Measurements from ENCODE around the gene AP5S1. TPM values are rescaled to one million over a fixed set of nuclear protein-coding genes. Genes with fewer than 3 reads are reported as not detected.

Gene AP5S1
- polyA plus RNA-seq, 1 donor from 2014 or later: 11.3 TPM

DNA sequence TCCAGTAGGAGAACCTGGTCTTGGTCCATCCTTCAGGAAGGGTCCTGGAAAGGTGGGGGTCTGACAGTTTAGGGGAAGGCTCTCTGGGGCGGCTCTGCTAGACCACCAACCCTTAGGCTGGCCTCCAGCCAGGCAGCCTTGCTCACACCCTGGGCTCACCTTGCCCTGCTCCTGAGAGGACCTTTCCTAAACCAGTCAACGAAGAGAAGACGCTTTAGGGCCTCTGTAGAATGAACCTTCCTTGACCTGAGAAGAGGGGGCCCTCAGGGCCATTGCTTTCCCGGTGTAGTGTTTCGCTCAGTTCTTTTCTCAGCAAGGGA, 23.2 kb upstream of the AP5S1 start (continued):
- TF ChIP-seq, protein P1, sequence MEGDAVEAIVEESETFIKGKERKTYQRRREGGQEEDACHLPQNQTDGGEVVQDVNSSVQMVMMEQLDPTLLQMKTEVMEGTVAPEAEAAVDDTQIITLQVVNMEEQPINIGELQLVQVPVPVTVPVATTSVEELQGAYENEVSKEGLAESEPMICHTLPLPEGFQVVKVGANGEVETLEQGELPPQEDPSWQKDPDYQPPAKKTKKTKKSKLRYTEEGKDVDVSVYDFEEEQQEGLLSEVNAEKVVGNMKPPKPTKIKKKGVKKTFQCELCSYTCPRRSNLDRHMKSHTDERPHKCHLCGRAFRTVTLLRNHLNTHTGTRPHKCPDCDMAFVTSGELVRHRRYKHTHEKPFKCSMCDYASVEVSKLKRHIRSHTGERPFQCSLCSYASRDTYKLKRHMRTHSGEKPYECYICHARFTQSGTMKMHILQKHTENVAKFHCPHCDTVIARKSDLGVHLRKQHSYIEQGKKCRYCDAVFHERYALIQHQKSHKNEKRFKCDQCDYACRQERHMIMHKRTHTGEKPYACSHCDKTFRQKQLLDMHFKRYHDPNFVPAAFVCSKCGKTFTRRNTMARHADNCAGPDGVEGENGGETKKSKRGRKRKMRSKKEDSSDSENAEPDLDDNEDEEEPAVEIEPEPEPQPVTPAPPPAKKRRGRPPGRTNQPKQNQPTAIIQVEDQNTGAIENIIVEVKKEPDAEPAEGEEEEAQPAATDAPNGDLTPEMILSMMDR (IDR thresholded peaks at IDR 0.05; ENCODE audit: poor library complexity, severe bottlenecking): no peak

DNA sequence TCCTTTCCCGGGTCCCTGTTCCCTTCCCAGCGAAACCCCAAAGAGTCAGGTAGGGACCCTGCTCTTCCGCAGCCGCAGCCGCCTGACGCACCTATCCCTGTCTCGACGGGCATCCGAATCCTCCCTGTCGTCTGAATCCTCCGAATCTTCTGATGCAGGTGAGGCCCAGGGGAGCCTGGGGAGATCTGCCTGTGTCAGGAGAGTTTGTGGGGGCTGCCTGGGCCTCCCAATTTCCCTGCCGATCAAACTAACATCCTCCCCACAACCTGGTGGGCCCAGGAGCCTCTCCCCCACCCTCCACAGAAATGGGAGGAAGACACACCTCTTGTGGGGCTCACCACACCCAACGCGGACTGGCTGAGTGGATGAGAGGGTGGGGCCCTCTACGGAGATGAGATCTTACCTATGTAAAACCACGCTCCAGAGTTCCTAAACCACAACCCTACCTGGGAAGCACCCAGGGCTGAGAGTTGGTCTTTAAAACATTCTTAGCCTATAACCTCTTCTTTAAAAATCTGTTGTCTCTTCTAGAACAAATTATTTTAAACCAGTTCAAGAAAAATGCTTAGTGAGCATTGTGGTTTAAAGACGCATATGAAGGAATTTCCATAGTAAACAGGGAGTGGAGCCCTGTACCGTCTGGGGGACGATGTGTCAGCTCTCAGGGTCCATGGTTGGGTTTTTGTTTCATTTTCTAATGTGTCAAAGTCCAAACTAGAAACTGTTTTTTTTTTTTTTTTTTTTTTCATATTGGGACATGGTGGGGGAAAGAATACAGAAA, 22.6 kb upstream of the AP5S1 start:
- Histone ChIP-seq H3K27ac (ENCODE audit: low read length) (no peak overlapping the region), H3K79me2 (replicated peaks; ENCODE audit: insufficient read depth, low read length) (no peaks in the 10 kb centered on the region)

More for the DNA sequence above, 22.6 kb upstream of the AP5S1 start:
- no peaks in the 10 kb centered on the region for H3K27me3 ChIP-seq (ENCODE audit: insufficient read depth, low read depth, low read length)
- TF ChIP-seq, protein P2, sequence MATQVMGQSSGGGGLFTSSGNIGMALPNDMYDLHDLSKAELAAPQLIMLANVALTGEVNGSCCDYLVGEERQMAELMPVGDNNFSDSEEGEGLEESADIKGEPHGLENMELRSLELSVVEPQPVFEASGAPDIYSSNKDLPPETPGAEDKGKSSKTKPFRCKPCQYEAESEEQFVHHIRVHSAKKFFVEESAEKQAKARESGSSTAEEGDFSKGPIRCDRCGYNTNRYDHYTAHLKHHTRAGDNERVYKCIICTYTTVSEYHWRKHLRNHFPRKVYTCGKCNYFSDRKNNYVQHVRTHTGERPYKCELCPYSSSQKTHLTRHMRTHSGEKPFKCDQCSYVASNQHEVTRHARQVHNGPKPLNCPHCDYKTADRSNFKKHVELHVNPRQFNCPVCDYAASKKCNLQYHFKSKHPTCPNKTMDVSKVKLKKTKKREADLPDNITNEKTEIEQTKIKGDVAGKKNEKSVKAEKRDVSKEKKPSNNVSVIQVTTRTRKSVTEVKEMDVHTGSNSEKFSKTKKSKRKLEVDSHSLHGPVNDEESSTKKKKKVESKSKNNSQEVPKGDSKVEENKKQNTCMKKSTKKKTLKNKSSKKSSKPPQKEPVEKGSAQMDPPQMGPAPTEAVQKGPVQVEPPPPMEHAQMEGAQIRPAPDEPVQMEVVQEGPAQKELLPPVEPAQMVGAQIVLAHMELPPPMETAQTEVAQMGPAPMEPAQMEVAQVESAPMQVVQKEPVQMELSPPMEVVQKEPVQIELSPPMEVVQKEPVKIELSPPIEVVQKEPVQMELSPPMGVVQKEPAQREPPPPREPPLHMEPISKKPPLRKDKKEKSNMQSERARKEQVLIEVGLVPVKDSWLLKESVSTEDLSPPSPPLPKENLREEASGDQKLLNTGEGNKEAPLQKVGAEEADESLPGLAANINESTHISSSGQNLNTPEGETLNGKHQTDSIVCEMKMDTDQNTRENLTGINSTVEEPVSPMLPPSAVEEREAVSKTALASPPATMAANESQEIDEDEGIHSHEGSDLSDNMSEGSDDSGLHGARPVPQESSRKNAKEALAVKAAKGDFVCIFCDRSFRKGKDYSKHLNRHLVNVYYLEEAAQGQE (IDR thresholded peaks at IDR 0.05; ENCODE audit: borderline replicate concordance): no peak
- TF ChIP-seq SMC3 (conservative IDR thresholded peaks at IDR 0.05; ENCODE audit: poor library complexity) (no peak), MXI1 (conservative IDR thresholded peaks at IDR 0.05; ENCODE audit: poor library complexity, severe bottlenecking) (no peak), TAF1 (IDR thresholded peaks at IDR 0.05; ENCODE audit: low read depth) (no peak), EP300 (conservative IDR thresholded peaks at IDR 0.05; ENCODE audit: poor library complexity, severe bottlenecking) (no peak), POLR2AphosphoS5 (IDR thresholded peaks at IDR 0.05) (no peak), EZH2 (IDR thresholded peaks at IDR 0.05; ENCODE audit: borderline replicate concordance, insufficient read depth, low read length, poor library complexity, severe bottlenecking) (no peak), RAD21 (conservative IDR thresholded peaks at IDR 0.05) (no peak)
- TF ChIP-seq, protein P1 (IDR thresholded peaks at IDR 0.05; ENCODE audit: poor library complexity, severe bottlenecking): no peak
- no peak overlapping the region for H3K4me2 ChIP-seq (ENCODE audit: low read length)
- no peak overlapping the region for H3K9ac ChIP-seq (ENCODE audit: low read length)
- H4K20me1 ChIP-seq (ENCODE audit: insufficient read depth): no peaks in the 10 kb centered on the region
- H3K36me3 ChIP-seq (ENCODE audit: insufficient read depth, low read length): no peaks in the 10 kb centered on the region
- no peak overlapping the region for H2AFZ ChIP-seq (ENCODE audit: low read depth, low read length)
- H3F3A ChIP-seq (ENCODE audit: insufficient read depth, low read length, poor library complexity, severe bottlenecking): no peaks in the 10 kb centered on the region
- H3K9me2 ChIP-seq (ENCODE audit: insufficient read depth, low read length): no peaks in the 10 kb centered on the region
- no peak overlapping the region for H3K4me3 ChIP-seq (ENCODE audit: low read length)
- H3K9me3 ChIP-seq (ENCODE audit: low read length): no peaks in the 10 kb centered on the region
